Neuronal stem cell (in vitro differentiated cells): Measurements from ENCODE around the gene MID1.

Source experiments
- DNase-seq: peaks from one replicate; pipeline ENCODE4 v3.0.0-alpha.2; 2013; ENCODE audit warnings: low spot score
- H2AFZ ChIP-seq: one replicate; pipeline ENCODE4 v1.6.1; 2013; ENCODE audit warnings: mild to moderate bottlenecking, low read length, inconsistent platforms
- H2AK5ac ChIP-seq: 2 replicates; pipeline ENCODE4 v1.6.1; 2013; ENCODE audit warnings: low read depth, mild to moderate bottlenecking, inconsistent platforms, low read length, moderate library complexity, mixed read lengths
- H2BK120ac ChIP-seq: 2 replicates; pipeline ENCODE4 v1.6.1; 2013; ENCODE audit warnings: low read depth, mild to moderate bottlenecking, inconsistent platforms, low read length, moderate library complexity, mixed read lengths
- H2BK12ac ChIP-seq: one replicate; pipeline ENCODE4 v1.6.1; 2013; ENCODE audit warnings: low read length, inconsistent platforms
- H2BK15ac ChIP-seq: 2 replicates; pipeline ENCODE4 v1.6.1; 2013; ENCODE audit warnings: mild to moderate bottlenecking, low read length, inconsistent platforms, mixed read lengths
- H2BK5ac ChIP-seq: one replicate; pipeline ENCODE4 v1.6.1; 2013; ENCODE audit warnings: inconsistent platforms, mild to moderate bottlenecking, low read length, moderate library complexity
- H3K14ac ChIP-seq: one replicate; pipeline ENCODE4 v1.6.1; 2013; ENCODE audit warnings: low read length, inconsistent platforms
- H3K18ac ChIP-seq: 2 replicates; pipeline ENCODE4 v1.6.1; 2013; ENCODE audit warnings: low read length, inconsistent platforms
- H3K23ac ChIP-seq: 2 replicates; pipeline ENCODE4 v1.6.1; 2013; ENCODE audit warnings: low read depth, mild to moderate bottlenecking, mixed read lengths, low read length, inconsistent platforms; ENCODE audit not compliant: poor library complexity
- H3K27ac ChIP-seq: replicated peaks from 3 replicates; pipeline ENCODE4 v1.5.1; 2013; ENCODE audit warnings: low read length, inconsistent platforms
- H3K27me3 ChIP-seq, 3 experiments: 2 replicates each; pipeline ENCODE4 v1.6.1; 2013; ENCODE audit warnings: low read length in 3 of 3, mild to moderate bottlenecking in 2 of 3, inconsistent platforms in 1 of 3, low read depth in 1 of 3, mixed read lengths in 1 of 3, moderate library complexity in 1 of 3; ENCODE audit not compliant: control insufficient read depth in 3 of 3, insufficient read depth in 3 of 3
- H3K36me3 ChIP-seq, 2 donors: replicated peaks in 1 of 2; 2 replicates each; pipeline ENCODE4 v1.6.1; 2013; ENCODE audit warnings: low read length in 2 of 2; ENCODE audit not compliant: control insufficient read depth in 2 of 2, insufficient read depth in 2 of 2
- H3K4ac ChIP-seq: 2 replicates; pipeline ENCODE4 v1.6.1; 2013; ENCODE audit warnings: inconsistent platforms, mild to moderate bottlenecking, low read length, moderate library complexity
- H3K4me1 ChIP-seq, 2 donors: 1 replicate in 1 of 2; 2 replicates in 1 of 2; pipeline ENCODE4 v1.6.1; 2013; ENCODE audit warnings: low read length in 2 of 2, low read depth in 1 of 2; ENCODE audit not compliant: control insufficient read depth in 2 of 2, insufficient read depth in 1 of 2
- H3K4me2 ChIP-seq: one replicate; pipeline ENCODE4 v1.6.1; 2013; ENCODE audit warnings: mild to moderate bottlenecking, low read length, inconsistent platforms; ENCODE audit not compliant: insufficient read depth, poor library complexity, severe bottlenecking
- H3K4me3 ChIP-seq, 2 donors: 2 replicates each; pipeline ENCODE4 v1.5.1; 2013; ENCODE audit warnings: low read length in 2 of 2, mild to moderate bottlenecking in 2 of 2, inconsistent platforms in 1 of 2, moderate library complexity in 1 of 2
- H3K79me1 ChIP-seq: one replicate; pipeline ENCODE4 v1.6.1; 2013; ENCODE audit warnings: low read depth, mild to moderate bottlenecking, inconsistent platforms, low read length, moderate library complexity
- H3K9ac ChIP-seq: one replicate; pipeline ENCODE4 v1.6.1; 2013; ENCODE audit warnings: mild to moderate bottlenecking, low read depth, low read length, inconsistent platforms; ENCODE audit not compliant: poor library complexity
- H3K9me3 ChIP-seq, 2 donors: replicated peaks in 1 of 2; 2 replicates each; pipeline versions ENCODE3 to v1.6.1; 2013; ENCODE audit warnings: low read length in 2 of 2, mild to moderate bottlenecking in 2 of 2, inconsistent platforms in 1 of 2, low read depth in 1 of 2, mixed read lengths in 1 of 2, moderate library complexity in 1 of 2; ENCODE audit not compliant: control insufficient read depth in 2 of 2, insufficient read depth in 1 of 2
- H4K8ac ChIP-seq: one replicate; pipeline ENCODE4 v1.6.1; 2013; ENCODE audit warnings: low read depth, mild to moderate bottlenecking, inconsistent platforms, low read length, moderate library complexity
- H4K91ac ChIP-seq: one replicate; pipeline ENCODE4 v1.6.1; 2013; ENCODE audit warnings: low read length, low read depth, mild to moderate bottlenecking, inconsistent platforms; ENCODE audit not compliant: poor library complexity
- WGBS, 2 donors: extraction: QIAGEN DNeasy Blood & Tissue Kit; methylation state at CpG; one replicate each; pipeline ENCODE4 v1.1.7; 2013; ENCODE audit warnings: missing lambda C conversion rate in 2 of 2, mixed read lengths in 1 of 2; ENCODE audit not compliant: insufficient read length in 2 of 2, insufficient replicate concordance in 1 of 2; ENCODE audit errors: extremely low coverage in 2 of 2; 5-methylcytosine and 5-hydroxymethylcytosine counted together

MID1 gene

DNA sequence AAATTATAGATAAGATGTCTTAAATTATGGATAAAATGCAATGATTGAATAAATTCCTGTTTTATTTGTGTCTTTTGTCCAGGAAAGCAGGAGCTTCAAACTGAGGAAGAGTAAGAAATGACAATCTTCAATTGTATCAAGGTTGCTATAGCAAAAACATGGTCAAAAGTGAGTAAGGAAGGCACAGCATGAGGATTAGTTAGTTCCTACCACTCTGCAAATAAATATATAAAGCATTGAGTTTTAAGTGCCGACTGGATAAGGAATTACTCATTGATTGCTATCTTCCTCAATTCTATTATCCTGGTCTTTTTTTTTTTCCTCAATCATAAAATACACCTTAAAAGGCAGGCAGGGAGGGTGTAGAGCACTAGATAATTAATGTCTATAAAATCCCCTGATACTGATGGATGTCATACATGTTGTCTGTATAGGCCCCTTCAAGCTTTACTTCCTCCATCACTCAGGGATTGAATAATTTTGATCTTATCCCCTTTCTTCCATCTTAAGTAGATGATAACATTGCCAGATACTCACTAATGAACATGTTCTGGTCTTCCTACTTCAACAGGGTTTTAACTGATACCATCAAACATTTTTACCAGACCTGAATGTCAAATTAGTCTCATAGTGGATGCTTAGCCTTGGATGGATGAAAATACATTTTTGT lies 86.6 kb downstream of the MID1 start:
- Histone ChIP-seq H3K4me2 (no peak overlapping the region), H3K4me3 (no peak overlapping the region), H2BK5ac (no peak overlapping the region), H3K14ac (no peak overlapping the region), H2AFZ (no peak overlapping the region), H3K9ac (no peak overlapping the region), H2BK12ac (no peak overlapping the region), H3K79me1 (no peaks in the 10 kb centered on the region), H3K27ac (no peak overlapping the region), H2BK120ac (no peak overlapping the region), H2AK5ac (no peak overlapping the region), H4K8ac (no peak overlapping the region), H3K23ac (no peak overlapping the region), H3K4ac (no peak overlapping the region), H3K9me3 (no peaks in the 10 kb centered on the region), H2BK15ac (no peak overlapping the region), H3K36me3 (peaks cover 0 to 10% of the 10 kb centered on the region in 2 donors), H4K91ac (no peak overlapping the region), H3K4me1 (no peaks in the 10 kb centered on the region), H3K27me3 (no peaks in the 10 kb centered on the region), H3K18ac (no peak overlapping the region)
- no CpG with 5 or more reads among the region's 1 CpG for WGBS, 2 donors
- DNase-seq: no peak

- Histone ChIP-seq H3K27me3 (no peaks in the 10 kb centered on the region), H3K36me3 (peaks cover 0 to 20% of the 10 kb centered on the region in 2 donors), H3K18ac (no peak overlapping the region), H4K8ac (no peak overlapping the region), H3K4ac (no peak overlapping the region), H2BK5ac (no peak overlapping the region), H3K4me1 (no peaks in the 10 kb centered on the region), H3K4me2 (no peak overlapping the region), H3K79me1 (no peaks in the 10 kb centered on the region), H2AK5ac (no peak overlapping the region), H3K9me3 (no peaks in the 10 kb centered on the region), H3K14ac (no peak overlapping the region), H3K9ac (no peak overlapping the region), H3K27ac (no peak overlapping the region), H2BK15ac (no peak overlapping the region), H2BK12ac (no peak overlapping the region), H3K23ac (no peak overlapping the region), H3K4me3 (no peak overlapping the region), H2AFZ (no peak overlapping the region), H2BK120ac (no peak overlapping the region), H4K91ac (no peak overlapping the region)
- no peak for DNase-seq
- no CpG with 5 or more reads among the region's 1 CpG for WGBS, 2 donors
Measured at GRCh38 chrX:10531927-10532326, 88.5 kb downstream of the MID1 start.

DNA sequence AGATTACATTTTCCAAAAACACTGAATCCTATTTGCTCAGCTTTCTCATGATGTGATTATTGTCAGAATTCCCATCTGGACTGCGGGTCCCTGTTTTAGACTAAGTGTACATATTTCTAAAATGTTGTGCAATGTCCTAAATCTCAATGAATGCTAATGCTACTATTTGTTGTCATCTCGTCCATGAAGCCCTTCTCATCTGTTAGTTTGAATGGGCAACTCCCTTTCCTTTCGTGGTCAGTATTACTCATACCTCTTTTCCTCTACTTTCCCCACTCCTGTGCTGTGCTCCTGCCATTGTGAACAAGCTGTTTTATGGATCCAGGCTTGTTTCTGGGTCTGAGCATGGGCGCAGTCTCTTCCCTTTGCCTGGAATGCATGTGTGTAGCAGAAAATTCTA lies 91.0 kb downstream of the MID1 start:
- no peak overlapping the region for H3K27ac ChIP-seq
- H3K4me2 ChIP-seq: no peak overlapping the region
- no peak overlapping the region for H3K4ac ChIP-seq
- no peak for DNase-seq
- no peaks in the 10 kb centered on the region for H3K79me1 ChIP-seq
- H3K18ac ChIP-seq: no peak overlapping the region
- H2BK12ac ChIP-seq: no peak overlapping the region
- H3K9me3 ChIP-seq: no peaks in the 10 kb centered on the region
- H3K9ac ChIP-seq: no peak overlapping the region
- H2BK120ac ChIP-seq: no peak overlapping the region
- H3K4me3 ChIP-seq: no peak overlapping the region
- H2BK15ac ChIP-seq: no peak overlapping the region
- H2AFZ ChIP-seq: no peak overlapping the region
- WGBS, 2 donors: no CpG with 5 or more reads among the region's 4 CpGs
- H3K4me1 ChIP-seq: no peaks in the 10 kb centered on the region
- no peak overlapping the region for H2BK5ac ChIP-seq
- peaks cover 0 to 23% of the 10 kb centered on the region in 2 donors for H3K36me3 ChIP-seq
- no peak overlapping the region for H4K8ac ChIP-seq
- H3K14ac ChIP-seq: no peak overlapping the region
- H4K91ac ChIP-seq: no peak overlapping the region
- no peaks in the 10 kb centered on the region for H3K27me3 ChIP-seq
- H2AK5ac ChIP-seq: no peak overlapping the region
- no peak overlapping the region for H3K23ac ChIP-seq

DNA sequence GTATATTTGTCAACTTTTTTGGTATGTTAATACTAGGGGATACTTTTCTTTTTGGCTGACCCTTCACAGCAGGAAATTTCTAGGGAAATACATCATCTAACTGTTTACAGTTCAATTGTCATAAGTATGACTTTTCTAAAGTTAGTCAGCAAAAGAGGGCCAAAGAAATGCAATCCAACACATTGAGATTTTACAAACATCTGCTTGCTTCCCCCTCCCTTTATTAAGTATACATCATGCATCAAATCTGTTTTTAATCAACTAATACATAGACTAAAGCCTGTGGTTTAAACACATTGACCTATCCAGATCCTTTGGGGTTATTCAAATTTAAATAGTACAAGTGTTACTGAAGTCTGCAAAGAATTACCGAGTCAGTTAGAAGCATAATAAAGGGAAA lies 93.9 kb downstream of the MID1 start:
- H3K27ac ChIP-seq: no peak overlapping the region
- no peak overlapping the region for H2AFZ ChIP-seq

More for the DNA sequence above, 93.9 kb downstream of the MID1 start:
- whole genome bisulfite sequencing, 2 donors: no CpG with 5 or more reads among the region's 1 CpG
- Histone ChIP-seq H3K79me1 (no peaks in the 10 kb centered on the region), H3K36me3 (peaks cover 0 to 34% of the 10 kb centered on the region in 2 donors), H2BK15ac (no peak overlapping the region), H4K8ac (no peak overlapping the region), H3K14ac (no peak overlapping the region), H4K91ac (no peak overlapping the region), H2AK5ac (no peak overlapping the region), H2BK12ac (no peak overlapping the region), H3K18ac (no peak overlapping the region), H3K4me1 (no peaks in the 10 kb centered on the region), H3K4me2 (no peak overlapping the region), H3K27me3 (no peaks in the 10 kb centered on the region), H2BK5ac (no peak overlapping the region), H3K9ac (no peak overlapping the region), H3K23ac (no peak overlapping the region), H3K4me3 (no peak overlapping the region), H3K4ac (no peak overlapping the region), H3K9me3 (no peaks in the 10 kb centered on the region), H2BK120ac (no peak overlapping the region)
- no peak for DNase-seq
